SK-N-SH treated with all-trans-retinoic acid at 6 μM for 48 hours (cell line): ENCODE measurements around the gene LCN2.

Experiments
- ATAC-seq: fragments of 200-7000 bp; cut with Tn5 transposase; 3 replicates; pipeline ENCODE4 v1.9.1; 2020; ENCODE audit warnings: mild to moderate bottlenecking, moderate library complexity
- ARNTL ChIP-seq: fragments of 450-650 bp; formaldehyde crosslinking; IDR thresholded peaks from 2 replicates; pipeline ENCODE4 v1.5.0; 2020; ENCODE audit warnings: low read depth, mild to moderate bottlenecking, moderate library complexity, borderline replicate concordance
- BACH2 ChIP-seq: fragments of 250-450 bp; sonication (Bioruptor Pico); IDR thresholded peaks from 2 replicates; pipeline ENCODE4 v1.9.0; 2021; ENCODE audit warnings: mild to moderate bottlenecking, borderline replicate concordance
- CREB5 ChIP-seq: fragments of 250-450 bp; sonication (Bioruptor Pico); IDR thresholded peaks from 2 replicates; pipeline ENCODE4 v1.5.1; 2020; ENCODE audit warnings: low read depth, mild to moderate bottlenecking, moderate library complexity
- CSDC2 ChIP-seq: fragments of 250-450 bp; sonication (Bioruptor Pico); IDR thresholded peaks from 2 replicates; pipeline ENCODE4 v1.5.0; 2020; ENCODE audit warnings: mild to moderate bottlenecking, moderate library complexity
- ESRRG ChIP-seq: fragments of 250-450 bp; sonication (Bioruptor Pico); IDR thresholded peaks from 2 replicates; pipeline ENCODE4 v1.6.1; 2021; ENCODE audit warnings: mild to moderate bottlenecking
- GLIS3 ChIP-seq: fragments of 250-450 bp; sonication (Bioruptor Pico); IDR thresholded peaks from 2 replicates; pipeline ENCODE4 v1.5.0; 2020; ENCODE audit warnings: mild to moderate bottlenecking, moderate library complexity
- ISL1 ChIP-seq: fragments of 250-450 bp; sonication (Bioruptor Pico); IDR thresholded peaks from 2 replicates; pipeline ENCODE4 v2.1.2; 2022; ENCODE audit warnings: mild to moderate bottlenecking, moderate library complexity
- OSR1 ChIP-seq: fragments of 250-450 bp; sonication (Bioruptor Pico); IDR thresholded peaks from 2 replicates; pipeline ENCODE4 v1.8.0; 2022; ENCODE audit warnings: moderate library complexity, mild to moderate bottlenecking, inconsistent platforms
- PPARA ChIP-seq: fragments of 250-450 bp; sonication (Bioruptor Pico); IDR thresholded peaks from 2 replicates; pipeline ENCODE4 v1.5.0; 2020; ENCODE audit warnings: mild to moderate bottlenecking, borderline replicate concordance
- RARB ChIP-seq: fragments of 250-450 bp; sonication (Bioruptor Pico); IDR thresholded peaks from 2 replicates; pipeline ENCODE4 v1.8.0; 2021; ENCODE audit warnings: mild to moderate bottlenecking, moderate library complexity
- SNAI2 ChIP-seq: fragments of 250-450 bp; sonication (Bioruptor Pico); IDR thresholded peaks from 2 replicates; pipeline ENCODE4 v1.5.0; 2020; ENCODE audit warnings: mild to moderate bottlenecking, moderate library complexity
- TCF4 ChIP-seq: fragments of 250-450 bp; sonication (Bioruptor Pico); IDR thresholded peaks from 2 replicates; pipeline ENCODE4 v1.8.0; 2021; ENCODE audit warnings: mild to moderate bottlenecking, moderate library complexity, borderline replicate concordance
- TOX ChIP-seq: fragments of 250-450 bp; sonication (Bioruptor Pico); IDR thresholded peaks from 2 replicates; pipeline ENCODE4 v1.8.0; 2021; ENCODE audit warnings: mild to moderate bottlenecking, moderate library complexity, borderline replicate concordance
- ZC3H10 ChIP-seq: fragments of 250-450 bp; sonication (Bioruptor Pico); IDR thresholded peaks from 2 replicates; pipeline ENCODE4 v1.5.1; 2021; ENCODE audit warnings: mild to moderate bottlenecking, moderate library complexity
- ZFP3 ChIP-seq: fragments of 250-450 bp; sonication (Bioruptor Pico); IDR thresholded peaks from 2 replicates; pipeline ENCODE4 v1.5.0; 2020; ENCODE audit warnings: mild to moderate bottlenecking, moderate library complexity
- ZFP30 ChIP-seq: fragments of 450-650 bp; formaldehyde crosslinking; IDR thresholded peaks from 2 replicates; pipeline ENCODE4 v1.5.0; 2022; ENCODE audit warnings: mild to moderate bottlenecking, moderate library complexity
- ZNF565 ChIP-seq: fragments of 450-650 bp; formaldehyde crosslinking; conservative IDR thresholded peaks from 2 replicates; pipeline ENCODE4 v1.5.0; 2020; ENCODE audit warnings: low read depth, mild to moderate bottlenecking, moderate library complexity
- ZNF70 ChIP-seq: fragments of 450-650 bp; formaldehyde crosslinking; IDR thresholded peaks from 2 replicates; pipeline ENCODE4 v1.5.0; 2020; ENCODE audit warnings: mild to moderate bottlenecking, moderate library complexity
- ZNF8 ChIP-seq: fragments of 450-650 bp; formaldehyde crosslinking; IDR thresholded peaks from 2 replicates; pipeline ENCODE4 v1.5.0; 2020; ENCODE audit warnings: mild to moderate bottlenecking, moderate library complexity
- TF ChIP-seq, protein P1 (sequence below): fragments of 250-450 bp; sonication (Bioruptor Pico); IDR thresholded peaks from 2 replicates; pipeline ENCODE4 v1.8.0; 2020; ENCODE audit warnings: mild to moderate bottlenecking, moderate library complexity, borderline replicate concordance
- TF ChIP-seq, protein P2 (sequence below): fragments of 250-450 bp; sonication (Bioruptor Pico); IDR thresholded peaks from 2 replicates; pipeline ENCODE4 v1.5.1; 2021; ENCODE audit warnings: mild to moderate bottlenecking, moderate library complexity
- TF ChIP-seq, protein P3 (sequence below): fragments of 250-450 bp; sonication (Bioruptor Pico); IDR thresholded peaks from 2 replicates; pipeline ENCODE4 v1.8.0; 2021; ENCODE audit warnings: low read depth, mild to moderate bottlenecking, moderate library complexity, borderline replicate concordance
- TF ChIP-seq, protein P4 (sequence below): fragments of 250-450 bp; sonication (Bioruptor Pico); IDR thresholded peaks from 2 replicates; pipeline ENCODE4 v1.5.0; 2020; ENCODE audit warnings: mild to moderate bottlenecking, moderate library complexity

Gene LCN2

DNA sequence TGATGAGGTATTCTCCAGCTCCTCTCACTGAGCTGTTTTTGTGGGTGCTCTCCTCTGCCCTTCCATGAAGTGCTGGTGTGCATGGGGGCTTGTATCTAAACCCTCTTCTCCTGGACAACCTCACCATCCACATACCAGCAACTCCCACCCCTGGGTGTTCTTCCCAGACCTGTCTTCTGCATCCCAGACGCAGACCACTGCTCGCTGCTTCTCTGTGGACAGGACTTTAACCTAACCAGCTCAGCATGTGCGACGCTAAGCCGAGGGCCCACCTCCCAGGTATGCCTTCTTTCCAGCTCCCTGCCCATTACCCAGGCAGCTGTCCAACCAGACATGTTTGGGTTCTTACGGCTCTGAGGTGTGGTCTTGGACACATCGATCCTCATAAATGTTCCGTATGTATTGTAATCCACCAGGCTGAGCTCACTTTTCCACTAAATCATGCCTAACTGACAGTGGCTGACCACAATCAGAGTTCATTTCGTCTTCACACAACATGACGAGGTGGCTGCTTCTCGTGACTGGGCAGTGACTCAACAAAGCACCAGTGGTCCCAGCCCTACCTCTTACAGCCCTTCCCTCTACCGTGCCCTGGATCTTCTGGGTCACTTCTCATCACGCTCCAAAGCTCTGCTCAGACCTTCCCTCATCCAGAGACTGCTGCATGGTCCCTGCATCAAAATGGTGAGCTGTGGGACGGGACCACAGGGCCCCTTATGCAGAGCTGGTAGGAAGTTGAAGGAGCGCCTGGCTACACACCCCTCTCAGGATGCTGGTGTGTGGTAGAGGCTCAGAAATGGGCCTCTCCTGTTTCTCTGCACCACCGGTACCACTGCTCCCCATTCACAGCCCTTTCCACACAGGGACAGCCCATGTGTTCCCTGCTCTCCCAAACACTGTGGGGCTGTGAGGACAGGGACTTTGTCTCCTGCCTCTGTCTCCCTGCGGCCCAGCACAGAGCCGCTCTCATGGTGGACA is 12.1 kb upstream of the LCN2 start:
- TF ChIP-seq ARNTL (CRISPR knock-in tag) (no peak), ZNF70 (CRISPR knock-in tag) (no peak), ZFP3 (CRISPR knock-in tag) (no peak), ZFP30 (no peak), ZNF565 (no peak), GLIS3 (CRISPR knock-in tag) (no peak), TCF4 (CRISPR knock-in tag) (no peak), PPARA (CRISPR knock-in tag) (no peak), ZC3H10 (CRISPR knock-in tag) (no peak), SNAI2 (CRISPR knock-in tag) (no peak), ISL1 (CRISPR knock-in tag) (no peak), OSR1 (CRISPR knock-in tag) (no peak), BACH2 (CRISPR knock-in tag) (no peak)
- TF ChIP-seq, protein P1, sequence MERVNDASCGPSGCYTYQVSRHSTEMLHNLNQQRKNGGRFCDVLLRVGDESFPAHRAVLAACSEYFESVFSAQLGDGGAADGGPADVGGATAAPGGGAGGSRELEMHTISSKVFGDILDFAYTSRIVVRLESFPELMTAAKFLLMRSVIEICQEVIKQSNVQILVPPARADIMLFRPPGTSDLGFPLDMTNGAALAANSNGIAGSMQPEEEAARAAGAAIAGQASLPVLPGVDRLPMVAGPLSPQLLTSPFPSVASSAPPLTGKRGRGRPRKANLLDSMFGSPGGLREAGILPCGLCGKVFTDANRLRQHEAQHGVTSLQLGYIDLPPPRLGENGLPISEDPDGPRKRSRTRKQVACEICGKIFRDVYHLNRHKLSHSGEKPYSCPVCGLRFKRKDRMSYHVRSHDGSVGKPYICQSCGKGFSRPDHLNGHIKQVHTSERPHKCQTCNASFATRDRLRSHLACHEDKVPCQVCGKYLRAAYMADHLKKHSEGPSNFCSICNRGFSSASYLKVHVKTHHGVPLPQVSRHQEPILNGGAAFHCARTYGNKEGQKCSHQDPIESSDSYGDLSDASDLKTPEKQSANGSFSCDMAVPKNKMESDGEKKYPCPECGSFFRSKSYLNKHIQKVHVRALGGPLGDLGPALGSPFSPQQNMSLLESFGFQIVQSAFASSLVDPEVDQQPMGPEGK (CRISPR knock-in tag), result no peak
- TF ChIP-seq, protein P2, sequence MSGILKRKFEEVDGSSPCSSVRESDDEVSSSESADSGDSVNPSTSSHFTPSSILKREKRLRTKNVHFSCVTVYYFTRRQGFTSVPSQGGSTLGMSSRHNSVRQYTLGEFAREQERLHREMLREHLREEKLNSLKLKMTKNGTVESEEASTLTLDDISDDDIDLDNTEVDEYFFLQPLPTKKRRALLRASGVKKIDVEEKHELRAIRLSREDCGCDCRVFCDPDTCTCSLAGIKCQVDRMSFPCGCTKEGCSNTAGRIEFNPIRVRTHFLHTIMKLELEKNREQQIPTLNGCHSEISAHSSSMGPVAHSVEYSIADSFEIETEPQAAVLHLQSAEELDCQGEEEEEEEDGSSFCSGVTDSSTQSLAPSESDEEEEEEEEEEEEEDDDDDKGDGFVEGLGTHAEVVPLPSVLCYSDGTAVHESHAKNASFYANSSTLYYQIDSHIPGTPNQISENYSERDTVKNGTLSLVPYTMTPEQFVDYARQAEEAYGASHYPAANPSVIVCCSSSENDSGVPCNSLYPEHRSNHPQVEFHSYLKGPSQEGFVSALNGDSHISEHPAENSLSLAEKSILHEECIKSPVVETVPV, result no peak
- TF ChIP-seq, protein P3, sequence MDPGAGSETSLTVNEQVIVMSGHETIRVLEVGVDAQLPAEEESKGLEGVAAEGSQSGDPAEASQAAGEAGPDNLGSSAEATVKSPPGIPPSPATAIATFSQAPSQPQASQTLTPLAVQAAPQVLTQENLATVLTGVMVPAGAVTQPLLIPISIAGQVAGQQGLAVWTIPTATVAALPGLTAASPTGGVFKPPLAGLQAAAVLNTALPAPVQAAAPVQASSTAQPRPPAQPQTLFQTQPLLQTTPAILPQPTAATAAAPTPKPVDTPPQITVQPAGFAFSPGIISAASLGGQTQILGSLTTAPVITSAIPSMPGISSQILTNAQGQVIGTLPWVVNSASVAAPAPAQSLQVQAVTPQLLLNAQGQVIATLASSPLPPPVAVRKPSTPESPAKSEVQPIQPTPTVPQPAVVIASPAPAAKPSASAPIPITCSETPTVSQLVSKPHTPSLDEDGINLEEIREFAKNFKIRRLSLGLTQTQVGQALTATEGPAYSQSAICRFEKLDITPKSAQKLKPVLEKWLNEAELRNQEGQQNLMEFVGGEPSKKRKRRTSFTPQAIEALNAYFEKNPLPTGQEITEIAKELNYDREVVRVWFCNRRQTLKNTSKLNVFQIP (CRISPR knock-in tag), result no peak
- TF ChIP-seq, all 23 proteins: peak for 0

DNA sequence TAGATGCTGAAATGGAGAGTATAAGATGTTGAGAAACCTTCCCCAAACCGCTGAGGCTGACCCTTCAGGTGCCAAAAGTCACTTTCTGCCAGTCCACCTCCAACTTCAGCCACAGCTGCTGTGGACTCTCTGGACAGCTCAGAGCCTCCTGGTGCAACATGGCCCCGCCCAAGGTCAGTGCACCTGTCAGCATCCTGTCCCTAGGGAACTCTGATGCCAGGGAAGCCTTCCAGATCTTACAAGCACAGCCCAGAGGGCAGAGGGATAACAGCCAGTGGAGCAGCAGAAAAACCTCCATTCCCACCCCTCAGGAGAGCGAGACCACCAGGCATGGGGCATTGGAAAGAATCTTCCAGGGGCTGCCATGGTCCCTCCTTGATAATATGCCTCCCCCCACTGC is 11.3 kb upstream of the LCN2 start:
- no peak; the same call in 2 of the 3 replicates for ATAC-seq
- no peak for TF ChIP-seq ZC3H10 (CRISPR knock-in tag)
- TF ChIP-seq, protein P3 (CRISPR knock-in tag), result no peak
- no peak for TF ChIP-seq ZNF70 (CRISPR knock-in tag)
- no peak for TF ChIP-seq GLIS3 (CRISPR knock-in tag)
- TF ChIP-seq ZFP30, result no peak
- no peak for TF ChIP-seq SNAI2 (CRISPR knock-in tag)
- TF ChIP-seq PPARA (CRISPR knock-in tag), result no peak
- TF ChIP-seq ARNTL (CRISPR knock-in tag), result no peak
- TF ChIP-seq, protein P2, result no peak
- no peak for TF ChIP-seq OSR1 (CRISPR knock-in tag)
- TF ChIP-seq RARB (CRISPR knock-in tag), result no peak
- no peak for TF ChIP-seq ESRRG
- TF ChIP-seq BACH2 (CRISPR knock-in tag), result no peak

More for the DNA sequence above, 12.1 kb upstream of the LCN2 start:
- peak; percentile 66 for ATAC-seq

- ATAC-seq, result no peak
- no peak for TF ChIP-seq ESRRG
- TF ChIP-seq CSDC2 (CRISPR knock-in tag), result no peak
- TF ChIP-seq ZNF565, result no peak
- no peak for TF ChIP-seq RARB (CRISPR knock-in tag)
- no peak for TF ChIP-seq TOX (CRISPR knock-in tag)
- no peak for TF ChIP-seq SNAI2 (CRISPR knock-in tag)
- no peak for TF ChIP-seq PPARA (CRISPR knock-in tag)
- no peak for TF ChIP-seq ZFP3 (CRISPR knock-in tag)
- TF ChIP-seq ZFP30, result no peak
- TF ChIP-seq ZC3H10 (CRISPR knock-in tag), result no peak
- TF ChIP-seq ZNF8 (CRISPR knock-in tag), result no peak
- TF ChIP-seq BACH2 (CRISPR knock-in tag), result no peak
- TF ChIP-seq, protein P4, sequence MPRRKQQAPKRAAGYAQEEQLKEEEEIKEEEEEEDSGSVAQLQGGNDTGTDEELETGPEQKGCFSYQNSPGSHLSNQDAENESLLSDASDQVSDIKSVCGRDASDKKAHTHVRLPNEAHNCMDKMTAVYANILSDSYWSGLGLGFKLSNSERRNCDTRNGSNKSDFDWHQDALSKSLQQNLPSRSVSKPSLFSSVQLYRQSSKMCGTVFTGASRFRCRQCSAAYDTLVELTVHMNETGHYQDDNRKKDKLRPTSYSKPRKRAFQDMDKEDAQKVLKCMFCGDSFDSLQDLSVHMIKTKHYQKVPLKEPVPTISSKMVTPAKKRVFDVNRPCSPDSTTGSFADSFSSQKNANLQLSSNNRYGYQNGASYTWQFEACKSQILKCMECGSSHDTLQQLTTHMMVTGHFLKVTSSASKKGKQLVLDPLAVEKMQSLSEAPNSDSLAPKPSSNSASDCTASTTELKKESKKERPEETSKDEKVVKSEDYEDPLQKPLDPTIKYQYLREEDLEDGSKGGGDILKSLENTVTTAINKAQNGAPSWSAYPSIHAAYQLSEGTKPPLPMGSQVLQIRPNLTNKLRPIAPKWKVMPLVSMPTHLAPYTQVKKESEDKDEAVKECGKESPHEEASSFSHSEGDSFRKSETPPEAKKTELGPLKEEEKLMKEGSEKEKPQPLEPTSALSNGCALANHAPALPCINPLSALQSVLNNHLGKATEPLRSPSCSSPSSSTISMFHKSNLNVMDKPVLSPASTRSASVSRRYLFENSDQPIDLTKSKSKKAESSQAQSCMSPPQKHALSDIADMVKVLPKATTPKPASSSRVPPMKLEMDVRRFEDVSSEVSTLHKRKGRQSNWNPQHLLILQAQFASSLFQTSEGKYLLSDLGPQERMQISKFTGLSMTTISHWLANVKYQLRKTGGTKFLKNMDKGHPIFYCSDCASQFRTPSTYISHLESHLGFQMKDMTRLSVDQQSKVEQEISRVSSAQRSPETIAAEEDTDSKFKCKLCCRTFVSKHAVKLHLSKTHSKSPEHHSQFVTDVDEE, result no peak
- TF ChIP-seq CREB5 (CRISPR knock-in tag), result no peak
- TF ChIP-seq ZNF70 (CRISPR knock-in tag), result no peak
Measured at GRCh38 chr9:128139621-128140020, 9.6 kb upstream of the LCN2 start.
